8988T (cell line): ENCODE data around the gene USF2.

ENCODE experiments used
- DNase-seq: peaks from one replicate; pipeline ENCODE4 v3.0.0; 2011

Gene USF2

GRCh38 chr19:35303357-35303915 lies 34.7 kb downstream of the USF2 start:
- DNase-seq: no peak

GRCh38 chr19:35304036-35304435 lies 35.3 kb downstream of the USF2 start:
- DNase-seq: no peak

- DNase-seq: no peak
These were observed 36.4 kb downstream of the USF2 start for GRCh38 chr19:35305181-35305580.

GRCh38 chr19:35306473-35307246 lies 37.9 kb downstream of the USF2 start:
- DNase-seq: peak; percentile 92

GRCh38 chr19:35307931-35308330 lies 39.2 kb downstream of the USF2 start:
- DNase-seq: no peak

- DNase-seq: no peak
These were observed 40.1 kb downstream of the USF2 start for GRCh38 chr19:35308910-35309309.

- no peak for DNase-seq
These were observed 40.9 kb downstream of the USF2 start for GRCh38 chr19:35309481-35310279.

GRCh38 chr19:35310331-35310730 lies 41.6 kb downstream of the USF2 start:
- no peak for DNase-seq

- DNase-seq: no peak
These were observed 42.2 kb downstream of the USF2 start for GRCh38 chr19:35310811-35311465.

GRCh38 chr19:35311901-35312665 lies 43.3 kb downstream of the USF2 start:
- no peak for DNase-seq

GRCh38 chr19:35313587-35313986 lies 44.8 kb downstream of the USF2 start:
- no peak for DNase-seq

GRCh38 chr19:35314031-35314430 lies 45.3 kb downstream of the USF2 start:
- no peak for DNase-seq

- no peak for DNase-seq
These were observed 46.2 kb downstream of the USF2 start for GRCh38 chr19:35314858-35315470.

- DNase-seq: no peak
These were observed 47.1 kb downstream of the USF2 start for GRCh38 chr19:35315883-35316282.

- no peak for DNase-seq
These were observed 47.8 kb downstream of the USF2 start for GRCh38 chr19:35316560-35316959.

- DNase-seq: no peak
These were observed 48.8 kb downstream of the USF2 start for GRCh38 chr19:35317464-35318043.

GRCh38 chr19:35318679-35319448 lies 50.1 kb downstream of the USF2 start:
- DNase-seq: no peak

- DNase-seq: no peak
These were observed 51.4 kb downstream of the USF2 start for GRCh38 chr19:35320065-35320713.

GRCh38 chr19:35321291-35321690 lies 52.5 kb downstream of the USF2 start:
- DNase-seq: no peak

GRCh38 chr19:35322014-35322413 lies 53.3 kb downstream of the USF2 start:
- no peak for DNase-seq
